HuH-7 (cell line): ENCODE results near the gene TCFL5.
A peak's percentile ranks its signal among the peaks of the same experiment; 100 is the strongest.

Experiments
- DNase-seq: peaks from one replicate; pipeline ENCODE4 v3.0.0; 2011; ENCODE audit warnings: low spot score

TCFL5 gene

GRCh38 chr20:62861726-62862336 lies at the start of gene TCFL5:
Gene TCFL5, minus strand, starts transcription at chr20:62861822. Its CDS starts 152 bp downstream, at chr20:62861670.
- peak; percentile 89 for DNase-seq

- DNase-seq: no peak
Measured at GRCh38 chr20:62910777-62911497, 49.3 kb upstream of the TCFL5 start.

GRCh38 chr20:62910217-62910766 lies 48.7 kb upstream of the TCFL5 start:
- no peak for DNase-seq

- DNase-seq: no peak
Measured at GRCh38 chr20:62908971-62909791, 47.6 kb upstream of the TCFL5 start.

GRCh38 chr20:62907384-62908317 lies 46.0 kb upstream of the TCFL5 start:
- peak; percentile 65 for DNase-seq

GRCh38 chr20:62906647-62907375 lies 45.2 kb upstream of the TCFL5 start:
- no peak for DNase-seq

- DNase-seq: no peak
Measured at GRCh38 chr20:62906209-62906608, 44.6 kb upstream of the TCFL5 start.

- no peak for DNase-seq
Measured at GRCh38 chr20:62905536-62906117, 44.0 kb upstream of the TCFL5 start.

GRCh38 chr20:62902926-62903615 lies 41.4 kb upstream of the TCFL5 start:
- DNase-seq: no peak

GRCh38 chr20:62901891-62902290 lies 40.3 kb upstream of the TCFL5 start:
- DNase-seq: no peak

- DNase-seq: peak; percentile 83
Measured at GRCh38 chr20:62900692-62901584, 39.3 kb upstream of the TCFL5 start.

- DNase-seq: peak; percentile 98
Measured at GRCh38 chr20:62900052-62900691, 38.5 kb upstream of the TCFL5 start.

- DNase-seq: peak; percentile 67
Measured at GRCh38 chr20:62899633-62900051, 38.0 kb upstream of the TCFL5 start.

- DNase-seq: no peak
Measured at GRCh38 chr20:62898970-62899632, 37.5 kb upstream of the TCFL5 start.

- DNase-seq: no peak
Measured at GRCh38 chr20:62898093-62898964, 36.7 kb upstream of the TCFL5 start.

GRCh38 chr20:62897666-62898065 lies 36.0 kb upstream of the TCFL5 start:
- DNase-seq: no peak

GRCh38 chr20:62896526-62896925 lies 34.9 kb upstream of the TCFL5 start:
- no peak for DNase-seq
